Peyer's patch (tissue), 4 donors: ENCODE results near the gene XBP1. TPM values are rescaled to one million over a fixed set of nuclear protein-coding genes. Genes with fewer than 3 reads are reported as not detected.

Experiments used
- DNase-seq, 3 donors: peaks; one replicate each; pipeline ENCODE4 v3.0.0-alpha.2; 2017 to 2019
- H3K27ac ChIP-seq, 4 donors: fragments of 200-600 bp; sonication (generic); one replicate each; pipeline ENCODE4 v1.5.1; 2016 to 2019
- H3K27me3 ChIP-seq, 2 donors: fragments of 200-600 bp; sonication (generic); one replicate each; pipeline ENCODE4 v1.5.1; 2019
- H3K36me3 ChIP-seq, 3 donors: fragments of 200-600 bp; sonication (generic); one replicate each; pipeline ENCODE4 v1.5.1; 2016 to 2019
- H3K4me1 ChIP-seq, 4 donors: fragments of 200-600 bp; sonication (generic); one replicate each; pipeline ENCODE4 v1.5.1; 2016 to 2019
- H3K4me3 ChIP-seq, 4 donors: fragments of 200-600 bp; sonication (generic); 1 replicate in 3 of 4; 2 replicates in 1 of 4; pipeline ENCODE4 v1.5.1; 2016 to 2019; ENCODE audit warnings: mild to moderate bottlenecking in 1 of 4
- H3K9me3 ChIP-seq, 4 donors: fragments of 200-600 bp; sonication (generic); one replicate each; pipeline ENCODE4 v1.5.1; 2016 to 2019; ENCODE audit warnings: mild to moderate bottlenecking in 1 of 4
- POLR2A ChIP-seq, 2 donors: fragments of 450-650 bp; IDR thresholded peaks; one replicate each; pipeline ENCODE4 v1.5.1; 2017; ENCODE audit warnings: antibody characterized with exemption in 2 of 2, mild to moderate bottlenecking in 2 of 2, moderate library complexity in 2 of 2
- total RNA-seq, 4 donors: library from RNA; depleted of rRNA; stranded (reverse); fragments of >200 nt; gene quantifications; one replicate each; pipeline ENCODE4 v1.1.0, GENCODE V29; 2016
- TF ChIP-seq, protein P1 (sequence below), 6 experiments: fragments of 450-650 bp in 4 of 6; fragments of 200-600 bp in 2 of 6; sonication (generic) in 1 of 6; IDR thresholded peaks; one replicate each; pipeline ENCODE4 v1.5.1; 2017 to 2019; ENCODE audit warnings: antibody characterized with exemption in 6 of 6, mild to moderate bottlenecking in 3 of 6, moderate library complexity in 1 of 6

XBP1 gene
- total RNA-seq, 4 donors from 2014 or later = 139 to 287 (median 213) TPM

DNA sequence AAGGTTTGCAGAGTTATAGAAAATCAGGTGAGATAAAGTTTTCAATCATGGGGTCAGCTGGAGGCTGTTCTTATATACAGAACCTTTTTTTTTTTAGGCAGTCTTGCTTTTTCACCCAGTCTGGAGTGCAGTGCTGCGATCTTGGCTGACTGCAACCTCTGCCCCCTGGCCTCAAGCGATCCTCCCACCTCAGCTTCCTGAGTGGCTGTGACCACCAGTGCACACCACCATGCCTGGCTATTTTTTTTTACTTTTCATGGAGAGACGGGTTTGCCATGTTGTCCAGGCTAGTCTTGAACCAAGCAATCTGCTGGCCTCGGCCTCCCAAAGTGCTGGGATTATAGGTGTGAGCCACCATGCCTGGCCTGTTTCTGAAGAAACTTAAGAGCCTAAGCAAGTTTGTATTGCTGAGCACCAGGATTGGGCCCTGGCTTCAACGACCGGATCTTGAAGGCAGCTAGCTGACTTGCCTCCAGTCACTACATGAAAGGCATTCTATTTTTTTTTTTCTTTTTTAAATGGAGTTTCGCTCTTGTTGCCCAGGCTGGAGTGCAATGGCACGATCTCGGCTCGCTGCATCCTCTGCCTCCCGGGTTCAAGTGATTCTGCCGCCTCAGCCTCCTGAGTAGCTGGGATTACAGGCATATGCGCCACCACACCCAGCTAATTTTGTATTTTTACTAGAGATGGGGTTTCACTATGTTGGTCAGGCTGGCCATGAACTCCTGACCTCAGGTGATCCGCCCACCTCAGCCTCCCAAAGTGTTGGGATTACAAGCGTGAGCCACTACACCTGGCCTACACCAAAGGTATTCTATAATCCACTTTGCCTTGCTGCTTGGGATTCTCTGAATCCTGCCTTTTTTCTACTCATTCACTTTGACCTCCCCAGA lies 7.6 kb downstream of the XBP1 start:
- Histone ChIP-seq H3K4me1 (peaks cover 0 to 40% (median 2%) of the 10 kb centered on the region in 4 donors), H3K27ac (peak overlapping the region in 2 of 4 donors; percentile 16 to 67), H3K9me3 (no peaks in the 10 kb centered on the region), H3K27me3 (no peaks in the 10 kb centered on the region), H3K4me3 (no peak overlapping the region), H3K36me3 (peaks cover 0 to 47% (median 0%) of the 10 kb centered on the region in 3 donors)
- TF ChIP-seq POLR2A (IDR thresholded peaks at IDR 0.05) = no peak
- TF ChIP-seq, protein P1, sequence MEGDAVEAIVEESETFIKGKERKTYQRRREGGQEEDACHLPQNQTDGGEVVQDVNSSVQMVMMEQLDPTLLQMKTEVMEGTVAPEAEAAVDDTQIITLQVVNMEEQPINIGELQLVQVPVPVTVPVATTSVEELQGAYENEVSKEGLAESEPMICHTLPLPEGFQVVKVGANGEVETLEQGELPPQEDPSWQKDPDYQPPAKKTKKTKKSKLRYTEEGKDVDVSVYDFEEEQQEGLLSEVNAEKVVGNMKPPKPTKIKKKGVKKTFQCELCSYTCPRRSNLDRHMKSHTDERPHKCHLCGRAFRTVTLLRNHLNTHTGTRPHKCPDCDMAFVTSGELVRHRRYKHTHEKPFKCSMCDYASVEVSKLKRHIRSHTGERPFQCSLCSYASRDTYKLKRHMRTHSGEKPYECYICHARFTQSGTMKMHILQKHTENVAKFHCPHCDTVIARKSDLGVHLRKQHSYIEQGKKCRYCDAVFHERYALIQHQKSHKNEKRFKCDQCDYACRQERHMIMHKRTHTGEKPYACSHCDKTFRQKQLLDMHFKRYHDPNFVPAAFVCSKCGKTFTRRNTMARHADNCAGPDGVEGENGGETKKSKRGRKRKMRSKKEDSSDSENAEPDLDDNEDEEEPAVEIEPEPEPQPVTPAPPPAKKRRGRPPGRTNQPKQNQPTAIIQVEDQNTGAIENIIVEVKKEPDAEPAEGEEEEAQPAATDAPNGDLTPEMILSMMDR (IDR thresholded peaks at IDR 0.05) = no peak
- no peak for DNase-seq

DNA sequence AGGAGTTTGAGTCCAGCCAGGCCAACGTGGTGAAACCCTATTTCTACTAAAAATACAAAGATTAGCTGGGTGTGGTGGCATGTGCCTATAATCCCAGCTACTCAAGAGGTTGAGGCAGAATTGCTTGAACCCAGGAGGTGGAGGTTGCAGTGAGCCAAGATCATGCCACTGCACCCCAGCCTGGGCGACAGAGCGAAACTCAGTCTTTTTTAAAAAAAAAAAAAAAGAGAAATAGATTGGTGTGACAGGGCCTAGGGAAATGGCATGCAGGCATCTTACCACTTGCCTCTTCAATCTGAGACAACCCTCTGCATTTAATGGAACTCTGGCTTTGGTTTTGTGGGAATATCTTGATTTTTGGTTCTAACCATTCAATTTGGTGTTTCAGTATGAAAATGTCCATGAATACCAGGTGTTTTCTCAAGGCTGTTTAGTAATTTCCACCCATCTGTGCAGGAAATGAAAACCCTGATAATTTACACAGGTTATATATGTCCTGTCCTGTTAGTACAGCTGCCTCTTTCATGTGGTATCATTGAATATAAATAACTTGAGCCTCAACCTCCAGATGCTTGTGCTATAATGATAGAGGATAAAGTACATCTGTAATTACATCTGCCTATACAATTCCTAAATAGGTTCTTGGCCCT lies 8.4 kb downstream of the XBP1 start:
- no peak for DNase-seq
- Histone ChIP-seq H3K4me1 (peaks cover 0 to 34% (median 2%) of the 10 kb centered on the region in 4 donors), H3K27ac (peak overlapping the region in 1 of 4 donors; percentile 67), H3K9me3 (no peaks in the 10 kb centered on the region), H3K36me3 (peaks cover 0 to 45% (median 0%) of the 10 kb centered on the region in 3 donors), H3K4me3 (no peak overlapping the region), H3K27me3 (no peaks in the 10 kb centered on the region)
- TF ChIP-seq, protein P1 (IDR thresholded peaks at IDR 0.05) = no peak
- no peak for TF ChIP-seq POLR2A (IDR thresholded peaks at IDR 0.05)

DNA sequence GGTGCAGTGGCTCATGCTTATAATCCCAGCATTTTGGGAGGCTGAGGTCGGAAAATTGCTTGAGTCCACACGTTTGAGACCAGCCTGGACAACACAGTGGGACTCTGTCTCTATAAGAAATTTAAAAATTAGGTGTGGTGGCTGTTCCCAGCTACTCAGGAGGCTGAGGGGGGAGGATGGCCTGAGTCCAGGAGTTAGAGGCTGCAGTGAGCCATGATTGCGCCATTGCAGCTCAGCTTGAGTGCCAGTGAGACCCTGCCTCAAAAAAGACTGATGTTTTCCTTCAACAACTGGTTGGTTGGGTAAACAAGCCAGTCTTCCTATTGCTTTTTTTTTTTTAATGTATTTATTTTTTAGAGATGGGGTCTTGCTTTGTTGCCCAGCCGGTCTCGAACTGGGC lies 9.2 kb downstream of the XBP1 start:
- no peak for DNase-seq
- no peak overlapping the region for H3K4me3 ChIP-seq
- peaks cover 0 to 26% (median 2%) of the 10 kb centered on the region in 4 donors for H3K4me1 ChIP-seq
- H3K9me3 ChIP-seq = no peaks in the 10 kb centered on the region
- H3K27ac ChIP-seq = peak overlapping the region in 1 of 4 donors; percentile 67
- H3K27me3 ChIP-seq = no peaks in the 10 kb centered on the region
- TF ChIP-seq, protein P1 (IDR thresholded peaks at IDR 0.05) = no peak
- TF ChIP-seq POLR2A (IDR thresholded peaks at IDR 0.05) = no peak
- H3K36me3 ChIP-seq = peaks cover 0 to 45% (median 0%) of the 10 kb centered on the region in 3 donors

DNA sequence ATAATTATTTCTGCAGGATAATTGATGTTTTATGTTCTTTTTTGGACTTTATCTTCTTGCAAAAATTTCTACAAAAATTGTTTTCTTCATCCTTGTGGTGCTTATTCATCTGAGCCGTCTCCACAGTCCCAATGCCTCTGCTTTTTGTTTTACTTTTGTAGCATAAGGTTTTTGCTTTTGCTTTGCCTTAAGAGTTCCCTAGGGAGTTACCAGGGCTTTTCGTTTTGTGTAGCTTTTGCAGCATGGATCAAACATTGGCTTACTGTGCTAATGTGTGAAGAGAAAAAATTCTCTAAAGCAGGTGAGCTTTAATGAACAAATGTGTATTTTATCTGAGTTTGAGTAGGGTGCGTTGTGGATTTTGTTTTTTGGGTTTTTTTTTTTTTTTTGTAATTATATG lies 11.8 kb downstream of the XBP1 start:
- H3K4me3 ChIP-seq = no peak overlapping the region
- H3K27me3 ChIP-seq = no peaks in the 10 kb centered on the region
- TF ChIP-seq POLR2A (IDR thresholded peaks at IDR 0.05) = no peak
- TF ChIP-seq, protein P1 (IDR thresholded peaks at IDR 0.05) = no peak
- H3K4me1 ChIP-seq = peaks cover 0 to 29% (median 2%) of the 10 kb centered on the region in 4 donors
- H3K27ac ChIP-seq = no peak overlapping the region
- peaks cover 0 to 45% (median 0%) of the 10 kb centered on the region in 3 donors for H3K36me3 ChIP-seq
- H3K9me3 ChIP-seq = no peaks in the 10 kb centered on the region
- no peak for DNase-seq

DNA sequence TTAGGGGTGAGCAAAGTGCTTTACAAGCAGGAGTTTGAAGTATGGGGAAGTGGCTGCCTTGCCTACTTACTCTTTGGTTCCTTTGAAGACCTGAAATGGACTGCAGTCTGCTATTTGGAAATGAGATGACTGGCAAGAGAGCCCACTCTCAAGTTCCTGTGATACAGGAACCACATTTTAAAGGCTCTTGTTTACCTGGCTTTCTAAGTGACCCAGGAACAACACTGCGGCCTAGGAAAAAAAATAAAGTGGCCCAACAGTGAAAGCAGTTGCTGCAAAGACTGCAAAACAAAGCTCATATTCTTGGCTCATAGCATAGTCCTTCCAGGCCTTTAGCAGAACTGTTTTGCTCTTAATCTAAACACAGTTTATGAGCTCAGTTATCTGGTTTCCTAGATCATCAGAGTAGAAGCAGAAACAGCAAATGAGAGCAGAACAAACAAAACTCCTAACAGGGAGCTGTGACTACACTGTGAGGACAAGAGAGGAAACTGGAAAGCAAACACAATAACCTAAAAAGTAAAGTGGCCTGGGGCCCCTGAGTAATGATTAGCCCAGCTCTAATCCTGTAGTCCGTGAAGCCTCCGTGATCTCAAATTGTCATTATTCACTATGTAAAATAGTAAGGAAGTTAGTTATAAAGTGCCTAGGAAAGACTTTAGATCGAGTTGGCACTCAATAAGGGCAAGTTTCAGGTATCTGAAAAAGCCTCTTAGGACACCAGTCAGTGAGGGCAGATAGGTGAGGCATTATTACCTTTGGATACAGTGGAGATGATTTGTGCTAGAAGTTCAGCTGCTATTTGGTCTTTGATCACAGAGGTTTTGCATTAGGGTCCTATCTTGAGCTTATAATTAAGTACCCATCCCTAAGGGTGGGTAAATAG lies 16.3 kb downstream of the XBP1 start:
- no peak for DNase-seq
- H3K27me3 ChIP-seq = no peaks in the 10 kb centered on the region
- TF ChIP-seq, protein P1 (IDR thresholded peaks at IDR 0.05) = no peak
- TF ChIP-seq POLR2A (IDR thresholded peaks at IDR 0.05) = no peak
- no peaks in the 10 kb centered on the region for H3K9me3 ChIP-seq
- H3K4me3 ChIP-seq = no peak overlapping the region
- peaks cover 0 to 66% (median 0%) of the 10 kb centered on the region in 3 donors for H3K36me3 ChIP-seq
- peak overlapping the region in 3 of 4 donors; percentile 2 to 57 (median 57) for H3K27ac ChIP-seq
- H3K4me1 ChIP-seq = peaks cover 0 to 27% (median 0%) of the 10 kb centered on the region in 4 donors
